Measurements from ENCODE around the gene MOSMO. TPM values are rescaled to one million over a fixed set of nuclear protein-coding genes. Genes with fewer than 3 reads are reported as not detected.

MOSMO gene
- total and polyA plus RNA-seq, 10 of the 15 experiments (the other 5 are each of a cell fraction or from before 2014, with no cell fraction given): 1.7 to 26.7 (median 12.2) TPM

DNA sequence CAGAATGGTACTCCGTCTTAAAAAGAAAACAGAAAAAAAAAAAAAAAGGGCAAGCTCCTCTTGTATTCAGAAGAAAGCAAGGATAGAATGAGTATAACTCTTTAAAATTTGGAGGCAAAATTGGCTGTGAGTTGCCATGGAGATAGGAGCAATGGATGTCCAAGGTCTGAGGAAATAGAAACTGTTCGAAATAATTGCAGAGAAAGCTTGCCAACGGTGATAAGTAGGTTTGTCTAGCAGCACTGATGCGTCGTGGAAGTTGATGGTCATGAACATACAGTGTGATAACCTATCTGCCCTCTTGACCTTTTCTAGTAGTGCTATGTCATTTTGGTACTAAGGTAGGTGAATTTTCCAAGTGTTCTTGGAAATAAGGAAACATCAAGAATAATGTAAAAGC lies 3.0 kb downstream of the MOSMO start:
- no peak for ATAC-seq
- Histone ChIP-seq H3K4me2 (ENCODE audit: control insufficient read depth, insufficient read depth) (no peak overlapping the region), H3K27me3 (replicated peaks in 1 of 2; ENCODE audit: control insufficient read depth in 2 of 2, insufficient read depth in 2 of 2, low read length in 1 of 2) (no peaks in the 10 kb centered on the region), H3K4me3 (no peak overlapping the region), H4K20me1 (ENCODE audit: control insufficient read depth, insufficient read depth) (no peaks in the 10 kb centered on the region; the same call in 1 of the 2 replicates), H3K9me3 (replicated peaks; ENCODE audit: control insufficient read depth, insufficient read depth, low read length) (no peaks in the 10 kb centered on the region), H3K9ac (ENCODE audit: control insufficient read depth, insufficient read depth, low read length) (no peak overlapping the region), H3K4me1 (ENCODE audit: control insufficient read depth, insufficient read depth, low read length) (peaks cover 37% of the 10 kb centered on the region), H2AFZ (ENCODE audit: control insufficient read depth, low read depth, low read length) (no peak overlapping the region), H3K27ac (ENCODE audit: control insufficient read depth, insufficient read depth) (no peak overlapping the region), H3K36me3 (ENCODE audit: control insufficient read depth in 2 of 2, insufficient read depth in 2 of 2, low read length in 1 of 2) (no peaks in the 10 kb centered on the region), H3K79me2 (ENCODE audit: control insufficient read depth, insufficient read depth, low read length) (peaks cover 22% of the 10 kb centered on the region)
- intact Hi-C loops (cut with micrococcal nuclease; ENCODE audit: unreplicated experiment): loop anchor here (5.0 kb wide), 2 partner anchors 41 to 286 kb away; partner anchors contain the start of gene POLR3E
- ChIA-PET SMC1A (ENCODE audit: uncharacterized antibody, unreplicated experiment) (interaction anchor here (2.1 to 25.5 kb wide), 4 partner anchors 9 to 67 kb away, joined by 9 to 567 read pairs (median 26); no protein-coding TSS in a partner anchor), POLR2A (interaction anchor here (0.9 to 3.6 kb wide), 3 partner anchors 9 to 16 kb away, joined by 3 to 33 read pairs (median 11); no protein-coding TSS in a partner anchor), RAD21 (ENCODE audit: unreplicated experiment) (interaction anchor here (1.6 to 22.7 kb wide), 5 partner anchors 12 to 67 kb away, joined by 6 to 466 read pairs (median 9); no protein-coding TSS in a partner anchor), CTCF (interaction anchor here (0.6 to 20.1 kb wide), 6 partner anchors 54 to 358 kb away, joined by 3 to 686 read pairs (median 6); no protein-coding TSS in a partner anchor)
- in situ Hi-C loops (cut with MboI): no loop called here
- FAIRE-seq: no peak
- TF ChIP-seq, protein P1, sequence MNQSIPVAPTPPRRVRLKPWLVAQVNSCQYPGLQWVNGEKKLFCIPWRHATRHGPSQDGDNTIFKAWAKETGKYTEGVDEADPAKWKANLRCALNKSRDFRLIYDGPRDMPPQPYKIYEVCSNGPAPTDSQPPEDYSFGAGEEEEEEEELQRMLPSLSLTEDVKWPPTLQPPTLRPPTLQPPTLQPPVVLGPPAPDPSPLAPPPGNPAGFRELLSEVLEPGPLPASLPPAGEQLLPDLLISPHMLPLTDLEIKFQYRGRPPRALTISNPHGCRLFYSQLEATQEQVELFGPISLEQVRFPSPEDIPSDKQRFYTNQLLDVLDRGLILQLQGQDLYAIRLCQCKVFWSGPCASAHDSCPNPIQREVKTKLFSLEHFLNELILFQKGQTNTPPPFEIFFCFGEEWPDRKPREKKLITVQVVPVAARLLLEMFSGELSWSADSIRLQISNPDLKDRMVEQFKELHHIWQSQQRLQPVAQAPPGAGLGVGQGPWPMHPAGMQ (IDR thresholded peaks at IDR 0.05; ENCODE audit: borderline replicate concordance): no peak
- TF ChIP-seq NR2F1 (conservative IDR thresholded peaks at IDR 0.05): 0 out of 2 replicates have a peak, but pooled peaks have one; percentile 26
- no peak for TF ChIP-seq TCF12 (IDR thresholded peaks at IDR 0.05; ENCODE audit: low read depth, low read length)
- TF ChIP-seq KLF5 (IDR thresholded peaks at IDR 0.05; ENCODE audit: partially characterized antibody): no peak
- TF ChIP-seq BRCA1 (IDR thresholded peaks at IDR 0.05; ENCODE audit: low read depth, low read length): no peak
- no TSS peak for BruUV-seq (replicated peaks)
- 93% methylated on average over 5 of the region's 5 CpGs for whole genome bisulfite sequencing (ENCODE audit: insufficient coverage, insufficient replicate concordance, low lambda C conversion rate, missing lambda C conversion rate)
- DNase-seq (ENCODE audit: low read depth, low spot score): no peak
